Measurements from ENCODE around the gene NME9.

Gene NME9

DNA sequence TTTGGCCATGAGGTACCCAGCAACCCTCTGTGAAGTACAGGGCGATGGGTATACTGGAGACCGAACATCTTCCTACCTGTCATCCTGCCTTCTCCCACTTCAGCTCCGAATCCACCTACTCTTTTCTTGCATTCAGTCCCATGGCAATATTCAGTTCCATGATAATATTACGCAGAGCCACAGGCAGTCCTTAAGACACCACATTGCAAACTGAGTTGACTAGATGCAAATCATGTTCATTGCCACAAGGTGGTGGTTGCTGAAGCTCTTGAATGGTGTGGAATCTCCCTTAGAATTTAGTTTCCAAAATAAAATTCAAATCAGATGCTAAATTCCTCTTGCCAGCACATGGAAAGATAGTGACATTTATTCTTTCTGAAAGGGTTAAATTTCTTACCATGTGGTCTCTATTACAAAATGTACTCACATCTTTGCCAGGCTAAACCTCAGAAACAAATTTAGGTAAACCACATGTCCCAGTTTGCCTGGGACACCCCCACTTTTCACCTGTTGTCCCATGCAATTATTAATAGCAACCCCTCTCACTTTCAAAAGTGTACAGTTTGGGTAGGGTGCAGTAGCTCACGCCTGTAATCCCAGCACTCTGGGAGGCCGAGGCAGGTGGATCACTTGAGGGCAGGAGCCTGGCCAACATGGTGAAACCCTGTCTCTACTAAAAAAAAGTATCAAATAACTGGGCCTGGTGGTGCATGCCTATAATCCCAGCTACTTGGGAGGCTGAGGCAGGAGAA, 1.7 kb upstream of the NME9 start:
- no peak for DNase-seq

DNA sequence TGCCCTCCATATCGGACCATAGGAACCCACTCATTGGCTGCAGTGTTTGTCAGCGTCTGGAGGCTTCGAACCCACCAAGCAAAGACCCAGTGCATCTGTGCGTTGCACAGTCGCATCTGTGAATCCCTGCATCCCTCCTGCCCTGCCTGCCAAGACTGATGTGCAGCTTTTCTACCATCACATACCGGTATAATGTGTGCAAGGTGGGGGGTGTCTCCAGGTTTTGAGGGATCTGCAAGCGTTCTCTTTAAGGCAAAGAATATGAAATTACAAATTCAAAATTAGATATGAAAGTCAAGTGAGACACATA, 288 bp upstream of the NME9 start:
- DNase-seq = no peak

DNA sequence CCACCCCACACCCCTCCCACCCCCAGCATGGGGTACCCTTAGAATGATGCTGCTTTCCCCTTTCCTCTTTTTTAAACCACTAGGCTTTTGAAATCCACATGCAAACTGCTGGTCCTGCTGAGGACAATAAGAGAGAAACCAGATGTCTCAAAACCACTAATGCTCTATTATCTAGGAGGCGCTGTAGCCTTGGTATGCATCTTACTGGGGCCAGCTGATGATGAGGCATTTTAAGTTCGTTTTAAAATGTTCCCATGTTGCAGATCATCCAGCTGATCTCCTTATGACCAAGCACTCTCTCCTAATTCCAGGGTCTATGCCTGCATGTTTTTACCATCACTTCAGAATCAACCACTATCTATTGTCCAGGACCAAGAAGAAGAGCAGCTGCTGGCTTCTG, 1.3 kb downstream of the NME9 start:
- no peak for DNase-seq

DNA sequence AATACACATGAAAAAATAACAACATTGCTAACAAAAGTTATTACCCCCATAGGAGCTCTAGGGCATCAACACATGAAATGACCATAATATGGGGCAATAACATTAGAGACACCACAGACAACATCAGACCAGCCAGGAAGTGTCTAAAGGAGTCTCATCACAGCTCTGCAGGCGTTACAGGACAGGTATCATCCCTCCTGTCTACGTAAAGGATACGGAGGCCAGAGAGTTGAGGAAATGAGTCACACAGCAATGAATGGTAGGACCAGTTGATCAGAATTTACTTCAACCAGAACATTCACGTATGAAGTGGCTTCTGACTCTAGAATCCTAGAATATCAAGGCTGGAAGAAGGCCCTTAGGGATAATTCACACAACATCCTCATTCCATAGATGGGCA, 1.8 kb downstream of the NME9 start:
- no peak for DNase-seq

DNA sequence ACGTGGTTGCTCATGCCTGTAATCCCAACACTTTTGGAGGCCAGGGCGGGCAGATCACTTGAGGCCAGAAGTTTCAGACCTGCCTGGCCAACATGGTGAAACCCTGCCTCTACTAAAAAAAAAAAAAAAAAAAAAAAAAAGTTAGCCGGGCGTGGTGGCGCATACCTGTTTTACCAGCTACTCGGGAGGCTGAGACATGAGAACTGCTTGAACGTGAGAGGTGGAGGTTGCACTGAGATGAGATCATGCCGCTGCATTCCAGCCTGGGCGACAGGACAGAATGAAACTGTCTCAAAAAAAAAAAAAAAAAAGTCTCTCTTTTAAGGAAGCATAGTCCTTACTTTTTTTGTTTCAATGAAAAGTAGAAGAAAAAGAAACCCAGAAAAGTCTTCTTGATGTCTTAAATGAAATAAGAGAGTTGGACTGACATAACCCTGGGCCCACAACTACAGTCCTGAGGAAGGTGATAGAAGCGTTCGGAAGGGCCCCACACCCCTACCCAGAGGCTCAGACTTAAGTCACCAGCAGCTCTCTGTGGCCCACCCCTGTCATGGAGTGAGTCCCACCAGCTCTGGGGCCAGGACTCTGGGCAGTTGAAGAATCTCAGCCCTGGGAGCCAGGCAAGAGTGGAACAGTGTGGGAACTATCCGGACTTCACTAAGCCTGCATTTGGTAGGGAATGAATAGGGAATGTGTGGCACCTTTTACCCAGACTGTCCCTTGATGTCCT, 2.6 kb downstream of the NME9 start:
- DNase-seq = no peak

DNA sequence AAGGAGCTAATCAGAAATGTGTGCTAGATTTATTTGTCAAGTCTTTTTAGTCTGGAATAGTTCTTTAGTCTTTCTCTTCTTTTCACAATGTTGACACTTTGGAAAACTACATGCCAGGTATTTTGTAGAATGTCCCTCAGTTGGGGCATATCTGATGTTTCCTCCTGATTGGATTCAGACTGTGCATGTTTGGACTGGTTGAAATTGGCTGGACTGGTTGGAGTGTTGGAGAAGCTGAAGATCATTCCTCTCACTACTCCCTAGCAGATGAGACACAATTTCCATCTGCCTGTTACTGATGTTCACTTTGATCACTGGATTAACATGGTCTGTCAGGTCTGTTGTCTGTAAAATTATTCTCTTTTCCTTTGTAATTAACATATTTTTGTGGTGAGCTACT, 3.7 kb downstream of the NME9 start:
- no peak for DNase-seq

DNA sequence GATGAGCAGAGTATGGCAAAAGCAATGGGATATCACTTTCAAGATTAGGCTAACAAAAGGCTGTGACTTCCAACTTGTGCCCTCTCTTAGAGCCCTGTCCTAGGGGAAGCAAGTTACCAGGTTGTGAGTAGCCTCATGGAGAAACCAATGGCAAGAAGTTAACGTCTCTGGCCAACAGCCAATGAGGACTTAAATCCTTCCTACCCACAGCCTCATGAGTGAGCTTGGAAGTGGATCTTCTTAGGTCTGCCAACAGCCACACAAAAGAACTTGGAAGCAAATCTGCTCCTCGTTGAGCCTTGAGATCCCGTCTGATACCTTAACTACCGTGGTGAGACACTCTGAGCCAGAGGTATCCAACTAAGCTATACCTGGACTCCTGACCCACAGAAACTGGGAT, 5.7 kb downstream of the NME9 start:
- no peak for DNase-seq

DNA sequence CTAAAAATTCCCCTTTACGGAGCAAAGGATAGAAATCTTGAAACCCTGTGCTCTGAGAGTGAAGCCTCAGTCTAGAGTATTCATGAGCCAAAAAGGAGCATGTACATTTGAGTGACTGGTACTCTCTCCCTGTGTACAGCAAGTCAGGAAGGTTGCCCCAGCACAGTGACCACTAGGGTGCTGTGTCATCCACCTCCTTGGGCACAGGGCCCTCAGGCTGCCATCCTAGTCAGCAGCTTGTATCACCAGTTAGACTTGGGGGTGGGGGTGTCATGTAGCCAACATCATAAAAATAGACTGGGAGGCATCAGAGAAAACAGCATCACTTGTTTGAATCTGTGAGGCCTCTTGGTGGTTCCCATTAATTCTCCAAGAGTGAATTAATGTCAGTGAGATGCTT, 12.0 kb downstream of the NME9 start:
- no peak for DNase-seq

DNA sequence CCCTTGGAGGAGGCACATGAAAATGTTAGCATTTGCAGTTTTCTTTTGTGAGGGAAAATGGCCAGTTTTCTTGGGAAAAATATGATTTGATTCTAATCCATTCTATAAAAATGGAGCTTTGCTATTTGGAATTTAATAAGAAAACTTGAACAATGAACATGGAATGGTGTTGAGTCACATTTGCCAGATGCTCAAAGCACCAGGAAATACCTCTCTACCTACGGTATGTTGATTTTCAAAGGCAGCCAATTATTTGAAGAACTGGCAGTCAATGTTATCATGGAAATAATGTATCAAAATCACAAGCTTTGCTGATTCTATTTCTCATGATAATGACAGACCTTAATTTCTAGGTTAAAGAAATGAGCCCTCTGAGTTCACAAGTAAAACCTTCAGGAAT, 14.9 kb downstream of the NME9 start:
- no peak for DNase-seq

DNA sequence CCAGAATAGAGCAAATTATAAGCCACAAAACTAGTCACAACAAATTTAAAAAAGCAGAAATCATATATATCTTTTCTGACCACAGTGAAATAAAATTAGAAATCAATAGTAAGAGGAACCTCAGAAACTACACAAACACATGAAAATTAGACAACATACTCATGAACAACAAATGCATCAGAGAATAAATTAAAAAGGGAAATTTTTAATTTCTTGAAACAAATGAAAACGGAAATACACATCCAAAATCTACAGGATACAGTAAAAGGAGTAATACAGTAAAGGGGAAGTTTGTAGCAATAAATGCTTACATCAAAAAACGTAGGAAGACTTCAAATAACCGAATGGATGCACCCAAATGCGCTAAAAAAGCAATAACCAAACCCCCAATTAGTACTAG, 19.2 kb downstream of the NME9 start:
- no peak for DNase-seq

DNA sequence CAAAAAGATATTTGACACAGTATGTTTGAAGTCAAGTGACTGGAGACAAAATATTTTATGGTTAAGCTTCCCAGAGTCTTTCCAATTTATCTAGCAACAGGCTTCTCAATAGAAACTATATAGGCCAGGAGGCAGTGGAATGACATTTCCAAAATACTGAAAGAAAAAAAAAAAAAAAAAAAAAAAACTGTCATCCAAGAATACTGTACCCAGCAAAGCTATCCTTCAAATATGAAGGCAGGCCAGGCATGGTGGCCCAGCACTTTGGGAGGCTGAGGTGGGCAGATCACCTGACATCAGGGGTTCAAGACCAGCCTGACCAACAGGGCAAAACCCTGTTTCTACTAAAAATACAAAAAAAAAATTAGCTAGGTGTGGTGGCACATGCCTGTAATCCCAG, 20.9 kb downstream of the NME9 start:
- no peak for DNase-seq

DNA sequence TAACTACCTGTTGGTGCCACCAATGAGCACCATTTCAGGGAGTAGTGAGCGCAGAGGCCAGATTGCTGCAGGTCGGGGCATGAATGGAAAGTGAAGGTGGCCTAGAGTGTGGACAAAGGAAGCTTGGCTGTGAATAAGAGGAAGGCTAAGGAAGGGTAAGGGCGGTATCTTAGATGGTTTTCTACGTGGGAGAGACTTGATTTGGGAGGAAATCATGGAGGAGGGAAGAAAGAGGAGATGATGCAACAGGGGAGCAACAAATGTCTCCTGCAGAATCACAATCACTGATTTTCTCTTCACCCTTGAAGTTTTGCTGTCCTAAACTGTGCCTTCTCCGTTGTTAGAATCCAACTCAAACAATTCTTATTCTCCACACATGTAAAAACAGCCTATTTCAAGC, 21.8 kb downstream of the NME9 start:
- DNase-seq = no peak

DNA sequence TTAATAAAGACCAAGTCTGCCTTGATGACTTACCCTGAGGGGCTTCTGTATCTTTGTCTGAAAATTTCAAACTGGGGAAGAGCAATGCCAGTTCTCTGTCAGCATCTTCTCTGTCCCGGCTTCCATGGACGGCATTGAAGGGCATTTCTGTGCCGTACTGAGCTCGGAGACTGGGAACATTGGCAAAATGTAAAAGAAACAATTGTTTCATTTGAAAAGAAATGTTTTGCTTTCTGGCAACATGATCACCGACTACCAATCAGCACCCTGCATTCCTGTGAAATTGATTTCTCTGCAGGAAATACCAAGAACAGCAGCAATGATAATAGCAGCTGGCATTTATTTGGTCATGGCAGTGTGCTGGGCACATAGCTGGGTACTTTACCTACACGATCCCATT, 26.2 kb downstream of the NME9 start:
- no peak for DNase-seq

DNA sequence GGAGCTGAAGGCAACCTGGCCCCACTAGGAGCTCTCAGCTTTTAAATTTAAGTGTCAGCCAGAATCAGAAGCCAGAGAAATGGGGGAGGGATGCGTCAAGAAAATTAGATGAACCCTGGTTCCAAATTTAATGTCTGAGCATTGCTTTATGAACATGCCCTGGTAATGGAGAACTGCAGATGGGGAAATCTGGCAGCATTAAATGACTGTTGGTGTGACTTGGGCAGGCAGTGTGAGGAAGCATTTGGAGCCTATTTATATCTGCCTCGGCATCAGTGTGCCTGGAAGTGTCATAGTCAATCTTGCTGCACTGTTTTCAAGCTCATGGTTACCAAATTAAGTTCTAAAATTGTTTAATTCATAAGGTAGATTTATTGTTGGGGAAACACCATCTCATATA, 29.0 kb downstream of the NME9 start:
- no peak for DNase-seq

DNA sequence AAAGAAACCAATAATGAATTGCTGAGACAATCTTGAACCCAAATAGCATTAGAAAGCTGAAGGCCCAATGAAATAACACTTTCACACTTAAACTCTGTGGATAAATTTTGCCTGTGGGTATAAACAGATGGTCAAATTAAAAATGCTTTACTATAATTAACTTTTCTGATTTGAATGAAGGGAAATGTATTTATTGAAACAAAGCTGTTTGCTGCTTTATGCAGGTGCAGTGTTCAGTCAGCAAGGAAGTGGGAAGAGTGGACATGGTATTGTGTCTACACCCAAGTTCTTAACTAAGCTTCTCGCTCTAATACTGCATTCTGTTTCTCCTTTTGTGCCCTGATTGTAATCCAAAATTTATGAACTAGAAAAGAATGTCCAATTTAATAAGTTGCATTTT, 31.8 kb downstream of the NME9 start:
- DNase-seq = no peak

DNA sequence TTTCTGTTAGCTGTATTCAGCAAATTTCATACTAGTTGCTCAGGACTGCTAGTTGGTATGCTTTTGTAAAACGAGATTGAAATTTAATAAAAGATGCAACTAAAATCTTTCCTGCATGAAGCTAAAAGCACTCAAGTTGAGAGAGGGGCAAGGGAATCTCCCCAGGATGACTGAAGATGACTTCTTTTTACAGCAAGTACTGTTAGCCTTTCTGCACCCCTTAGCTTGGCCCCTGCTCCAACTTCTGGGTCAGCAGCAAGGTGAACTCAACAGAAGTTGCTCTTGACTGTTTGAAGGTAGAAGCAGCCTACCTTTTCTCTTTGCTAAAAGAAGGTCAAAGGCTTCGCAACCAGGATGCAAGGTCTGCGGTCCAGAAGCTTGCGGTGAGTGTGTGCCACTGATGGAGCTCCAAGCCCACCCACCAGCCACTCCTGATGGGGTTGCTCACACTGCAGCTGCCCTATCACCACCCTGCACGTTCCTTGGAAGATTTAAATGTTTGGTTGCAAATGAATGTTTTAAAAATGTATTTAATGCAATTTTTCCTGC, 32.5 kb downstream of the NME9 start:
- DNase-seq = no peak

DNA sequence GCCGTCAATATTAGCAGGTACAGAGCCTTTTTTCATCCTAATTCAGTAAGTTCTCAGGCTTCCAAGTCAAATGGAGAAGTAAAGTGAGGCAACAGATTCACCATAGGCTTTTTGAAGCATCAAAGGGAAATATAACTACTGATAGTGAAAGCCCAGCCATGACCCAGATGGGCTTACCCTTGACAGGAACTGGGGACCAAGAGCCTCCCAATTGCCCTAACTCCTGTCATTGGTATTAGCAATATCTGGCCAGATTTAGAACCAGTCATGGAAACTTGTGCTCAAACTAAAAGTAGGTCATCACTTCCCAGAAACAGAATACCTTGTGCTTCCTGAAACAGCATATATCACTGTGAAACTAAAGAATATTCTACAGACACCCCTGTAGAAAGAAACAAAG, 33.0 kb downstream of the NME9 start:
- no peak for DNase-seq

DNA sequence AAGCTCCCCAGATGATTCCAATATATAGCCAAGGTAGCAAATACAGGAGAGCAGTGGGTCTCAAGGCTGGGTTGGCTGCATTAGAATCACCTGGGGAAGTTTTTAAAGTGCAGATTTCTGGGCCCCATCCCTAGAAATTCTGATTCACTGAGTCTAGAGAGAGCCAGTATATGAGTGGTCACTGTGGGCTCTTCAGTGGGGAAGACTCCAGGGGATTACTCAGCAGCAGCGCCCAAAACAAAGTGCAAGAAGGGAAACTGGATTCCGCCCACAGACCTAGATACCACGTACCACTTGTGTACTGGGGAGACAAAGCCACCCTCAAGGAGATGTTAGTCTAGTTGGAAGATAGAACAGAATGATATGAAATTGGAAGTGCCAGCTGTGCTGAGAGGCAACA, 40.0 kb downstream of the NME9 start:
- DNase-seq = no peak

DNA sequence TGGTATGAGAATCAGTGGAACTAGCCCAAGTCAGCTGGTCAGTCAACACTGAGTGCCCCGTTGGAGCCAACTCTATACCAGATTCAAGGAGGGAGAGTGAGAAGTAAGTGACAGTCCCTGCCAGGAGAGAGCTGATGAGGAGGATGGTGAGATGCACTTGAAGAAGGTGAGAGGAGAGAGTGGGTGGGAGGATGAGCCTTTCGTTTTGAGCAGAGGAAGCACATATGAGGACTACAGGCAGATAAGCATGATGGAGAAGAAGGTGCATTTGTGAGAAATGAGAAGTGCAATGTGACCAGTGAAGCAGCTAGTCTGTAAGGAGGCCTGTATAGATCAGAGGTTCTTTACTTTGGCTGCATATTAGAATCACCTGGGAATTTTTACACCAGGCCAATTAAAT, 40.4 kb downstream of the NME9 start:
- no peak for DNase-seq

DNA sequence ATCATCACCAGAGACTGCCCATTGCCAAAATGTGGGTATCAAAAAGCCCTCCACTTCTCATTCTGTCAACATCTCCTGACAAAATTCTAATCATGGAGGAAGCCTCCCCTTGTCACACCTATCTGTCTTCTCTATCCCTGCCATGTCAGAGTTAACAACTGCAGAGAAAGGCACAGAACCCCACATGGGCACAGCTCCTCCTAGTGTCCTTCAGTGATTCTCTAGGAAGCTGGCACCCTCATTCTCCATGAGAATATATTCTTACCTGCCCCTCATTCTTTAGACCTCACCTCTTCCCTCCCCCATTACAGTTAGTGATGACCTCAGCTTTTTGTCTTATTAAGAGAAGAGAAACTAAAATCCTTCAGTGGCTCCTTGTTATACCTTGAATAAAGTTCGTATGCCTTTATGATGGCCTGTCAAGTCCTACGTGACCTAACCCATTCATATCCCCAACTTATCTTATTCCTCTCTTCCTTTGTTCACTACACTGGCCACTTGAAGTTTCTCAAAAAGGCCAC, 44.6 kb downstream of the NME9 start:
- DNase-seq = no peak

DNA sequence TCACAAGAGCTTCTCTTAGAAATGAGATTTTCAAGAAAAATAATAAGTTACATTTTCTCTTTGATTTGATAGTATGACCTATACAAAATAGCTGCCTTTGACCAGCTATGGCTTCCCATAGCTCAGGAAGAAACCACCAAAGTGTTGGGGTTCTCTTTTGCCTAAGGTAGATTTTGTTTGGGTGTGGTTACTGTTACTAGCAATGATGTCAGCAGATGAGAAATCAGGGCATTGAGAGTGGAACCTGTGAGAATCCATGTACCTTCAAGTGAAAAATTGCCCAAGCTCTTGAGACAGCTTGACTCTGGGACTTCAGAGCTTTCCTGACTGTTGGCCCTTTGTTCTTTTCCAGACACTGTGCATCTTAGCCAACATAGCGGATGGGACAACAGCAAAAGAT, 45.6 kb downstream of the NME9 start:
- DNase-seq = no peak

DNA sequence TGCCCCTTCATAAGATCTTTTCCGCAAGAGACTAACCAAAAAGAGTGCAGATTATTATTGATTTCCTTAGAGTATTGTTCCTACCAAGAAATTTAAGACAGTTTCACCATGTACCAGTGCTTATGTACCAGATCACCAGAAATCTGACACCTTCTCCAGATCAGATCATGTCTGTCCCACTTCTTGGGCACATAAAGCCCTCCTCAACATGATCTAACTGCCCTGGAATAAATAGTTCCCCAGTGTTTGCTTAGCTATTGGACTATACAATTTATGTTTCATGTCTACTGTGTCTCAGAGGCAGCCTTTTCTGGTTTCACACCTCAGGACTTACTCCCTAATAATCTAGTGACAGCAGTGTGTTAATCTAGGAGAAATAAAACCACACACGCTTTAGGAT, 46.8 kb downstream of the NME9 start:
- DNase-seq = no peak

DNA sequence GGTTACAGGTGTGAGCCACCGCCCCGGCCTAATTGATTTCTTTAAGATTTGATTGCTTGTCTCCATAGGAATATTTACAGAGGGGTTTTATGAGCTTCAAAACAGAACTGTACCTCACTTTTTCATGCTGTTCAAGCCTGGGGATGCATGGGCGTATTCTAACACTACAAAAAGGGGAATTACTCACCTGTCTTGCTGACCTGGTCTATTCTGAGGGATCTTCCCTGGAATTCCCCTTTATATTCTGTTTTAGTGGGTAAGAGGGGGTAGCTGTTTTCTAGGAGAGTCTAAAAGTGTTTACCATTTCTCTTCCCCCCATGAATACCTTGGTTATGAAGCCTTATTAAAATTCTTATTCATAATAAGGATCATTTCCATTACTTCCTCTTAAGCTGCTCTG, 48.1 kb downstream of the NME9 start:
- DNase-seq = no peak

DNA sequence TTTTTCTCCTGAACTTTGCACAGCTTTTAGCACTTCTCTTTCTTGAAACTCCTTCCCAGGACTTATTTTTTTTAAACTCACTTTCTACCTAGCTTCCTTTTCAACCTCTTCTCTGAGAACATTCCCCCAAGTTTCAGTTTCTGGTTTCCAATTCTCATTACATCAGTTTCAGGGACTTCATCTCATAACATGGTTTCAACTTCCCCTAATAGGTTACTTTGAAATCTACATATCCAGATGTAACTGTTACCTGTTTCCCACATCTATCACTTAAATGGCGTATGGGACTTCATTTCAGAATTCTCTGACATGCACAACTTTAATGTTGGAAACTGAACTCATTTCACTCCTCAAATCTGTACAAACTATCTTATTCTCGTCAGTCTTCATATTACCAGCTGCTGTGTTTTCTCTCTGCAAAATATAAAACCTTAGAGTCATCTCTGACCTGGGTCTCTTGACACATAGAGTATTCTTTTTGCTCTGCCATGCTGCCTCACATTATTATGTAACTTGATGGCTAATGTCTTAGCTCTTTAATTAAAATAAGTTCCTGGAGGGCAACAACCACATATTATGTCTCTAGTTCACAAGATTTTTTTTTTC, 58.4 kb downstream of the NME9 start:
- DNase-seq = no peak
